Measurements from ENCODE around the gene CCDC92. TPM values are rescaled to one million over a fixed set of nuclear protein-coding genes. Genes with fewer than 3 reads are reported as not detected.

Gene CCDC92
- total and polyA plus RNA-seq, 2 of the 13 experiments (the other 11 are each of a cell fraction or from before 2014, with no cell fraction given): 5.4 to 14.7 TPM

DNA sequence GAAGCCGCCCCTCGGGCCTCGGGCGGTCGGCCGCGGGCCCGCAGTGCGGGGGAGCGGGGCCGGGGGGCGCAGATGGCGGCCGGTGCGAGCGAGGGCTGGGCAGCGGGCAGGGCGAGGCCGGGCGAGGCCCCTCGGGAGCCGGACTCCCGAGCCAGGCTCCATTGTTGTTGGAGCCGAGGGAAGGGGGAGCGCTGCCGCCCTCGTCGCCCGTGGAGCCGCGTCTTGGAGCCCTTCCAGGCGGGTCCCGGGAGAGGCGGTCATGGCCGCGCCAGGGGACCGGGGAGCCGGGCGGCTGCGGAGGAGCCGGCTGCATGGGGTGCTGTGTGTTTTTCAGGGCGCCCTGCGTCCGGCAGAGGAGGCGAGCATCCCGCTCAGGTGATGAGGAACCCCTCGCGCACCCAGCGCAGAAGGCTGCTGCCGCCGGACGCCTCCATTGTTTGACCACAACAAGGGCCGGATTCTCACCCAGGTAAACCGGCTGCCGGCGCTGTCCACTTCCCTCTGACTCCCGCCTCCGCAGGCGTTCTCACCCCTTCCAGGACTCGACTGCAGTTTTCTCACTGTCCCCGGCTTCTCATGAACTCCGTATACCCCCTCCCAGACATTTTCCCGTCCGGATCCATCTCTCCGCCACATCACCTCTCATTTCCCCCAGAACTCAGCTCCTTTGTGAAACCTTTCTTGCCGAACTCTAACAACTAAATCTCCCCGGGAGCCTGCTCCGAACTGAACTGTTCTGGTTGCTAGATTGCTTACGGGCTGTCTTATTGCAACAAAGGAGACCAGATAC is 1.1 kb upstream of the CCDC92 start (continued):
- TF ChIP-seq GFI1 (CRISPR knock-in tag; IDR thresholded peaks at IDR 0.05; ENCODE audit: borderline replicate concordance) (no peak), ZFP82 (CRISPR knock-in tag; IDR thresholded peaks at IDR 0.05; ENCODE audit: borderline replicate concordance) (0 out of 2 replicates have a peak, but pooled peaks have one; percentile 50), ZNF350 (CRISPR knock-in tag; IDR thresholded peaks at IDR 0.05; ENCODE audit: borderline replicate concordance, low read depth) (no peak), ZNF441 (CRISPR knock-in tag; IDR thresholded peaks at IDR 0.05; ENCODE audit: borderline replicate concordance) (0 out of 2 replicates have a peak, but pooled peaks have one; percentile 3), FOXC1 (CRISPR knock-in tag; IDR thresholded peaks at IDR 0.05; ENCODE audit: borderline replicate concordance) (peak; percentile 33; the same call in 1 of the 2 replicates), CEBPG (CRISPR knock-in tag; IDR thresholded peaks at IDR 0.05) (no peak), CENPT (CRISPR knock-in tag; IDR thresholded peaks at IDR 0.05; ENCODE audit: low read depth) (no peak)
- TF ChIP-seq, protein P1, sequence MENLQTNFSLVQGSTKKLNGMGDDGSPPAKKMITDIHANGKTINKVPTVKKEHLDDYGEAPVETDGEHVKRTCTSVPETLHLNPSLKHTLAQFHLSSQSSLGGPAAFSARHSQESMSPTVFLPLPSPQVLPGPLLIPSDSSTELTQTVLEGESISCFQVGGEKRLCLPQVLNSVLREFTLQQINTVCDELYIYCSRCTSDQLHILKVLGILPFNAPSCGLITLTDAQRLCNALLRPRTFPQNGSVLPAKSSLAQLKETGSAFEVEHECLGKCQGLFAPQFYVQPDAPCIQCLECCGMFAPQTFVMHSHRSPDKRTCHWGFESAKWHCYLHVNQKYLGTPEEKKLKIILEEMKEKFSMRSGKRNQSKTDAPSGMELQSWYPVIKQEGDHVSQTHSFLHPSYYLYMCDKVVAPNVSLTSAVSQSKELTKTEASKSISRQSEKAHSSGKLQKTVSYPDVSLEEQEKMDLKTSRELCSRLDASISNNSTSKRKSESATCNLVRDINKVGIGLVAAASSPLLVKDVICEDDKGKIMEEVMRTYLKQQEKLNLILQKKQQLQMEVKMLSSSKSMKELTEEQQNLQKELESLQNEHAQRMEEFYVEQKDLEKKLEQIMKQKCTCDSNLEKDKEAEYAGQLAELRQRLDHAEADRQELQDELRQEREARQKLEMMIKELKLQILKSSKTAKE (CRISPR knock-in tag; IDR thresholded peaks at IDR 0.05; ENCODE audit: borderline replicate concordance): no peak
- TF ChIP-seq, protein P2, sequence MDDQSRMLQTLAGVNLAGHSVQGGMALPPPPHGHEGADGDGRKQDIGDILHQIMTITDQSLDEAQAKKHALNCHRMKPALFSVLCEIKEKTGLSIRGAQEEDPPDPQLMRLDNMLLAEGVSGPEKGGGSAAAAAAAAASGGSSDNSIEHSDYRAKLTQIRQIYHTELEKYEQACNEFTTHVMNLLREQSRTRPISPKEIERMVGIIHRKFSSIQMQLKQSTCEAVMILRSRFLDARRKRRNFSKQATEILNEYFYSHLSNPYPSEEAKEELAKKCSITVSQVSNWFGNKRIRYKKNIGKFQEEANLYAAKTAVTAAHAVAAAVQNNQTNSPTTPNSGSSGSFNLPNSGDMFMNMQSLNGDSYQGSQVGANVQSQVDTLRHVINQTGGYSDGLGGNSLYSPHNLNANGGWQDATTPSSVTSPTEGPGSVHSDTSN (CRISPR knock-in tag; IDR thresholded peaks at IDR 0.05; ENCODE audit: borderline replicate concordance): no peak
- TF ChIP-seq, protein P3, sequence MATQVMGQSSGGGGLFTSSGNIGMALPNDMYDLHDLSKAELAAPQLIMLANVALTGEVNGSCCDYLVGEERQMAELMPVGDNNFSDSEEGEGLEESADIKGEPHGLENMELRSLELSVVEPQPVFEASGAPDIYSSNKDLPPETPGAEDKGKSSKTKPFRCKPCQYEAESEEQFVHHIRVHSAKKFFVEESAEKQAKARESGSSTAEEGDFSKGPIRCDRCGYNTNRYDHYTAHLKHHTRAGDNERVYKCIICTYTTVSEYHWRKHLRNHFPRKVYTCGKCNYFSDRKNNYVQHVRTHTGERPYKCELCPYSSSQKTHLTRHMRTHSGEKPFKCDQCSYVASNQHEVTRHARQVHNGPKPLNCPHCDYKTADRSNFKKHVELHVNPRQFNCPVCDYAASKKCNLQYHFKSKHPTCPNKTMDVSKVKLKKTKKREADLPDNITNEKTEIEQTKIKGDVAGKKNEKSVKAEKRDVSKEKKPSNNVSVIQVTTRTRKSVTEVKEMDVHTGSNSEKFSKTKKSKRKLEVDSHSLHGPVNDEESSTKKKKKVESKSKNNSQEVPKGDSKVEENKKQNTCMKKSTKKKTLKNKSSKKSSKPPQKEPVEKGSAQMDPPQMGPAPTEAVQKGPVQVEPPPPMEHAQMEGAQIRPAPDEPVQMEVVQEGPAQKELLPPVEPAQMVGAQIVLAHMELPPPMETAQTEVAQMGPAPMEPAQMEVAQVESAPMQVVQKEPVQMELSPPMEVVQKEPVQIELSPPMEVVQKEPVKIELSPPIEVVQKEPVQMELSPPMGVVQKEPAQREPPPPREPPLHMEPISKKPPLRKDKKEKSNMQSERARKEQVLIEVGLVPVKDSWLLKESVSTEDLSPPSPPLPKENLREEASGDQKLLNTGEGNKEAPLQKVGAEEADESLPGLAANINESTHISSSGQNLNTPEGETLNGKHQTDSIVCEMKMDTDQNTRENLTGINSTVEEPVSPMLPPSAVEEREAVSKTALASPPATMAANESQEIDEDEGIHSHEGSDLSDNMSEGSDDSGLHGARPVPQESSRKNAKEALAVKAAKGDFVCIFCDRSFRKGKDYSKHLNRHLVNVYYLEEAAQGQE (IDR thresholded peaks at IDR 0.05; ENCODE audit: borderline replicate concordance in 1 of 2, low read depth in 1 of 2, low read length in 2 of 2): peak in 1 of 2 experiments; percentile 61; a peak in 1 of 4 replicates
- TF ChIP-seq, protein P4, sequence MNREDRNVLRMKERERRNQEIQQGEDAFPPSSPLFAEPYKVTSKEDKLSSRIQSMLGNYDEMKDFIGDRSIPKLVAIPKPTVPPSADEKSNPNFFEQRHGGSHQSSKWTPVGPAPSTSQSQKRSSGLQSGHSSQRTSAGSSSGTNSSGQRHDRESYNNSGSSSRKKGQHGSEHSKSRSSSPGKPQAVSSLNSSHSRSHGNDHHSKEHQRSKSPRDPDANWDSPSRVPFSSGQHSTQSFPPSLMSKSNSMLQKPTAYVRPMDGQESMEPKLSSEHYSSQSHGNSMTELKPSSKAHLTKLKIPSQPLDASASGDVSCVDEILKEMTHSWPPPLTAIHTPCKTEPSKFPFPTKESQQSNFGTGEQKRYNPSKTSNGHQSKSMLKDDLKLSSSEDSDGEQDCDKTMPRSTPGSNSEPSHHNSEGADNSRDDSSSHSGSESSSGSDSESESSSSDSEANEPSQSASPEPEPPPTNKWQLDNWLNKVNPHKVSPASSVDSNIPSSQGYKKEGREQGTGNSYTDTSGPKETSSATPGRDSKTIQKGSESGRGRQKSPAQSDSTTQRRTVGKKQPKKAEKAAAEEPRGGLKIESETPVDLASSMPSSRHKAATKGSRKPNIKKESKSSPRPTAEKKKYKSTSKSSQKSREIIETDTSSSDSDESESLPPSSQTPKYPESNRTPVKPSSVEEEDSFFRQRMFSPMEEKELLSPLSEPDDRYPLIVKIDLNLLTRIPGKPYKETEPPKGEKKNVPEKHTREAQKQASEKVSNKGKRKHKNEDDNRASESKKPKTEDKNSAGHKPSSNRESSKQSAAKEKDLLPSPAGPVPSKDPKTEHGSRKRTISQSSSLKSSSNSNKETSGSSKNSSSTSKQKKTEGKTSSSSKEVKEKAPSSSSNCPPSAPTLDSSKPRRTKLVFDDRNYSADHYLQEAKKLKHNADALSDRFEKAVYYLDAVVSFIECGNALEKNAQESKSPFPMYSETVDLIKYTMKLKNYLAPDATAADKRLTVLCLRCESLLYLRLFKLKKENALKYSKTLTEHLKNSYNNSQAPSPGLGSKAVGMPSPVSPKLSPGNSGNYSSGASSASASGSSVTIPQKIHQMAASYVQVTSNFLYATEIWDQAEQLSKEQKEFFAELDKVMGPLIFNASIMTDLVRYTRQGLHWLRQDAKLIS (CRISPR knock-in tag; IDR thresholded peaks at IDR 0.05): no peak

All from HepG2 (cell line).